A172 (cell line): ENCODE measurements around the gene BACH2. TPM values are rescaled to one million over a fixed set of nuclear protein-coding genes. Genes with fewer than 3 reads are reported as not detected.
"Not testable (repeated sequence)": the region's sequence is repeated elsewhere in the genome, so short reads cannot be mapped to it uniquely, and the experiment has no call there.

Experiments
- DNase-seq: peaks from one replicate; pipeline ENCODE4 v3.0.0-alpha.2; 2015; ENCODE audit warnings: low spot score
- total RNA-seq: library from RNA; depleted of rRNA; stranded (reverse); fragments of >200 nt; shearing (Covaris generic); gene quantifications from 2 replicates; pipeline ENCODE4 v1.2.3, GENCODE V29; 2014

BACH2 gene
- total RNA-seq, 1 experiment from 2014 or later: 0.03 TPM

GRCh38 chr6:89971338-89972024 is 325.2 kb downstream of the BACH2 start:
- DNase-seq: not testable (repeated sequence)

- peak; percentile 53 for DNase-seq
Observed at GRCh38 chr6:89970609-89971337, 325.9 kb downstream of the BACH2 start.

GRCh38 chr6:89970072-89970471 is 326.6 kb downstream of the BACH2 start:
- DNase-seq: no peak

- no peak for DNase-seq
Observed at GRCh38 chr6:89966913-89967312, 329.7 kb downstream of the BACH2 start.

- DNase-seq: no peak
Observed at GRCh38 chr6:89966228-89966544, 330.5 kb downstream of the BACH2 start.

GRCh38 chr6:89965441-89966227 is 331.0 kb downstream of the BACH2 start:
- no peak for DNase-seq

GRCh38 chr6:89963391-89963790 is 333.3 kb downstream of the BACH2 start:
- DNase-seq: no peak

GRCh38 chr6:89961481-89961880 is 335.2 kb downstream of the BACH2 start:
- no peak for DNase-seq

GRCh38 chr6:89959883-89960282 is 336.8 kb downstream of the BACH2 start:
- no peak for DNase-seq

- DNase-seq: no peak
Observed at GRCh38 chr6:89956182-89956581, 340.5 kb downstream of the BACH2 start.

- DNase-seq: no peak
Observed at GRCh38 chr6:89955364-89955763, 341.3 kb downstream of the BACH2 start.

- no peak for DNase-seq
Observed at GRCh38 chr6:89954721-89955148, 341.9 kb downstream of the BACH2 start.

GRCh38 chr6:89952686-89953085 is 344.0 kb downstream of the BACH2 start:
- DNase-seq: peak; percentile 77

GRCh38 chr6:89952105-89952671 is 344.5 kb downstream of the BACH2 start:
- DNase-seq: no peak

GRCh38 chr6:89951574-89952104 is 345.0 kb downstream of the BACH2 start:
- no peak for DNase-seq

GRCh38 chr6:89950879-89951391 is 345.7 kb downstream of the BACH2 start:
- no peak for DNase-seq

- no peak for DNase-seq
Observed at GRCh38 chr6:89950446-89950845, 346.2 kb downstream of the BACH2 start.

- DNase-seq: no peak
Observed at GRCh38 chr6:89948876-89949275, 347.8 kb downstream of the BACH2 start.

- no peak for DNase-seq
Observed at GRCh38 chr6:89944826-89945407, 351.7 kb downstream of the BACH2 start.

- DNase-seq: no peak
Observed at GRCh38 chr6:89944181-89944755, 352.4 kb downstream of the BACH2 start.

- DNase-seq: no peak
Observed at GRCh38 chr6:89942601-89943000, 354.0 kb downstream of the BACH2 start.
